ENCODE measurements around the gene LARGE2. TPM values are rescaled to one million over a fixed set of nuclear protein-coding genes. Genes with fewer than 3 reads are reported as not detected.

LARGE2 gene
- total and polyA plus RNA-seq, 2 experiments from 2014 or later, result not detected

DNA sequence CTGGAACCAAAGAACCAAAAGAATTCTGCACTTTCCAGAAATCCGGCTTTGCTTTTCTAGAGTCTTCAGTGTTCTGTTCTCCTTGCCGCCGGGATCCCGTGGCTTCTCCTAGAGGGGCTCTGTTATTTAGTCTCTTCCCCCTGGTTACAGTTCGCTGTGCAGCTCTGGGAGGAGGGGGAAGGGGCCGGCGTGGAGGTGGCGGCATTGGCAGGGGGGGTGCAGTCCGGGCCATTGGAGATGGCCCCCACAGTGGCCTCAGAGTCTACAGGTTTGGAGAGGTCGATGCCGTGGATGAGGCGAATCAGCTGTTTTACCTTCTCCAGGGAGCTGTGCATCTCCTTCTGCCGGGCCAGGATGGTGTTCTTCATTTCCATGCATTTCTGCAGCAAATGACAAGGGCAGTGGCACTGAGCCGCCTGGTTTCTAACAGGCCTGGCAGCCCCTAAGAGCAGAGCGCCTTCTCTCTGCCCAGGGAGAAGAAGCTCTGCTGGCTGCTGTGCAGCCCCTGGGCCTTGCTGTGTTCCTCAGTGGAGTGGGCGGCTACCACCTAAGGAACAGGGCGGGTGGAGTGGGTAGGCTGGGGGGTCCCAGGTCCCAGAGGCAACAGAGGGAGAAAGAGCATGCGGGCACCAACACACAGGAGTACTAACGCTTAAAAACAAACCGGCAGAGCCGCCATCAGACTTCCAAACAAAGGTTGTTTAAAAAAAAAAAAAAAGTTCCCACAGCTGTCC is 11.6 kb downstream of the LARGE2 start:
- WGBS, 2 experiments (ENCODE audit: low coverage in 1 of 2, low lambda C conversion rate in 2 of 2, missing lambda C conversion rate in 2 of 2), result 93 to 94% methylated on average over 20 to 21 of the region's 21 CpGs
- in situ Hi-C loops (cut with MboI), result no loop called here
- Histone ChIP-seq H3K4me1 (ENCODE audit: insufficient read depth) (no peaks in the 10 kb centered on the region), H3K4me2 (ENCODE audit: unreplicated experiment) (no peak overlapping the region), H3K27me3 (replicated peaks; ENCODE audit: insufficient read depth) (no peaks in the 10 kb centered on the region), H3K79me2 (ENCODE audit: insufficient read depth) (no peaks in the 10 kb centered on the region), H3K4me3 (no peak overlapping the region), H3K9ac (no peak overlapping the region), H3K9me3 (ENCODE audit: low read depth) (no peaks in the 10 kb centered on the region), H3K9me2 (ENCODE audit: insufficient read depth) (no peaks in the 10 kb centered on the region), H2AFZ (no peak overlapping the region), H3F3A (ENCODE audit: insufficient read depth) (no peaks in the 10 kb centered on the region), H3K27ac (no peak overlapping the region), H4K20me1 (ENCODE audit: insufficient read depth) (no peaks in the 10 kb centered on the region), H3K36me3 (ENCODE audit: low read depth) (peaks cover 20% of the 10 kb centered on the region)
- TF ChIP-seq EZH2phosphoT487 (IDR thresholded peaks at IDR 0.05; ENCODE audit: insufficient read depth, low read depth) (no peak), EZH2 (IDR thresholded peaks at IDR 0.05; ENCODE audit: insufficient read depth, poor library complexity, severe bottlenecking) (no peak)
- DNase-seq, result no peak

DNA sequence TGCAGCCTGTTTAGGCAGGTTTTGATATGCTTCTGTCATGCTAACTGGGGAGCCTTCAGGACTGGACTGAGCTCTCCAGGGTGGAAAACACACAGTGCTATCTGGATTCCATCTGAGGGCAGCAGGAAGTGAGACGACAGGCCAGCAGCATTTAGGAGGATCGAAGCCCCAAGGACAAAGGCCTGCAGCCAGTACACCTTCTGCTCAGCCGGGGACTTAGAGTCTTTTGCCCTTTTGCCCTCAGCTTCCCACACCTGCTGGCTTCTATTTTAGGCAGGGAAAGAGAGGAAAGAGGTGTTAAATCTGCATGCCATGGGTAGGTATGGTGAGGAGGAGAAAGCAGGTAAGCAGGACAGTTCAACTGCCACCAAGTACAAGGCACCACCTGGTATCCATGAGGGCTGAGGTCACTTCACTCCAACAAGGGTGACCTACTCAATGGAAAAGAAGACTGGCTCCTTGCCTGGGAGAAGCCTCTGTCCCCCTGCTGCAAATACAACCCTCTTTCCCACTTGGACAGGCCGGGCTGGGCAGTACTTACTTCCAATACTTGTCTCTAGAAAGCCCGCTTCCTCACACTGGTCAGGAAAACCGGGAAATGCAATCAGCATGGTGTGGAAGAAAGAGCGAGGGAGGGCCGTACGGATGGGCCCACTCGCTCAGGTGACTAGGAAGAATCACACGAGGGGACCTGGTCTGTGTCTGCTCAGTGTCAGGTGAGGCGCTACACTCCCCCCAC is 12.3 kb downstream of the LARGE2 start:
- 82% methylated on average over 12 of the region's 12 CpGs for WGBS, 2 experiments (ENCODE audit: low coverage in 1 of 2, low lambda C conversion rate in 2 of 2, missing lambda C conversion rate in 2 of 2)

DNA sequence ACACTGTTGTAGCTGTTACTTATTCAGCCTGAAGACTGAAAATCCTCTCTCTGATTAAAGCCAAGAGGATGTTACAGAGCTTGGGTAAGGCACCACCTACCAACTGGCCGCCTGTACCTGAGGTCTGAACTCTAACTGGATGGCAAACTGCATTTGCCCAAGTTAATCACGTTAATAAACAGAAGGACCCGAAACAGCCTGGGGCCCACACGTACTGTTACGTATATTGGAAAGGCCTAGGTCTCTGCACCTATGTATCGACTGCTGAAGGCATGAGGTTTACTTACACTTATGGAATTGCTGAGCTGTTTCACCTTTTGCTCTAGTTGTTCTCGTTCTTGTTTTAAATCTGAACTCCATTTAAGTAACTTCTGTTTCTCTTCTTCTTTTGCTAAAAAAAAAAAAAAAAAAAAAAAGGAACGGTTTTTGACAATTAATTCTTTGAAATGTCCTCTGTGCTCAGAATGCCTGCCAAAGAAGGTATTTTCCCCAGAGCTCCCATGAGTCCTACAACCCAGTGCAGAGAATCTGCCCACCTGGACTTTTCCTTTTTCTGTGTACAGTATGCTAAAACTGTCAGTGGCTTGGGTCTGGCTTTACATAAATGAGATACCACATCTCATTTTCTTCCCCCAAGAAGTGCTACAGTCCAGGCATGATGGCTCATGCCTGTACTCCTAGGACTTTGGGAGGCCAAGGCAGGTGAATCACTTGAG is 13.1 kb downstream of the LARGE2 start:
- Histone ChIP-seq H3K36me3 (ENCODE audit: low read depth) (peaks cover 20% of the 10 kb centered on the region), H3K4me3 (no peak overlapping the region), H3K9me3 (ENCODE audit: low read depth) (no peaks in the 10 kb centered on the region), H3K79me2 (ENCODE audit: insufficient read depth) (no peaks in the 10 kb centered on the region), H2AFZ (no peak overlapping the region), H3K4me1 (ENCODE audit: insufficient read depth) (no peaks in the 10 kb centered on the region), H3F3A (ENCODE audit: insufficient read depth) (no peaks in the 10 kb centered on the region), H4K20me1 (ENCODE audit: insufficient read depth) (no peaks in the 10 kb centered on the region), H3K9me2 (ENCODE audit: insufficient read depth) (no peaks in the 10 kb centered on the region), H3K27ac (no peak overlapping the region), H3K4me2 (ENCODE audit: unreplicated experiment) (no peak overlapping the region), H3K9ac (no peak overlapping the region), H3K27me3 (replicated peaks; ENCODE audit: insufficient read depth) (no peaks in the 10 kb centered on the region)
- DNase-seq, result no peak
- in situ Hi-C loops (cut with MboI), result no loop called here
- TF ChIP-seq EZH2 (IDR thresholded peaks at IDR 0.05; ENCODE audit: insufficient read depth, poor library complexity, severe bottlenecking) (no peak), EZH2phosphoT487 (IDR thresholded peaks at IDR 0.05; ENCODE audit: insufficient read depth, low read depth) (no peak)
- 96 to 97% methylated on average over 8 of the region's 8 CpGs for WGBS, 2 experiments (ENCODE audit: low coverage in 1 of 2, low lambda C conversion rate in 2 of 2, missing lambda C conversion rate in 2 of 2)

More for the DNA sequence above, 12.3 kb downstream of the LARGE2 start:
- no peak overlapping the region for H3K9ac ChIP-seq
- H2AFZ ChIP-seq, result no peak overlapping the region
- H3K79me2 ChIP-seq (ENCODE audit: insufficient read depth), result no peaks in the 10 kb centered on the region
- DNase-seq, result no peak
- H3F3A ChIP-seq (ENCODE audit: insufficient read depth), result no peaks in the 10 kb centered on the region
- peaks cover 20% of the 10 kb centered on the region for H3K36me3 ChIP-seq (ENCODE audit: low read depth)
- no peak for TF ChIP-seq EZH2phosphoT487 (IDR thresholded peaks at IDR 0.05; ENCODE audit: insufficient read depth, low read depth)
- no peak for TF ChIP-seq EZH2 (IDR thresholded peaks at IDR 0.05; ENCODE audit: insufficient read depth, poor library complexity, severe bottlenecking)
- no peaks in the 10 kb centered on the region for H3K9me2 ChIP-seq (ENCODE audit: insufficient read depth)
- H3K27ac ChIP-seq, result no peak overlapping the region
- H4K20me1 ChIP-seq (ENCODE audit: insufficient read depth), result no peaks in the 10 kb centered on the region
- no peaks in the 10 kb centered on the region for H3K4me1 ChIP-seq (ENCODE audit: insufficient read depth)
- no peaks in the 10 kb centered on the region for H3K27me3 ChIP-seq (replicated peaks; ENCODE audit: insufficient read depth)
- in situ Hi-C loops (cut with MboI), result no loop called here
- no peak overlapping the region for H3K4me3 ChIP-seq
- H3K4me2 ChIP-seq (ENCODE audit: unreplicated experiment), result no peak overlapping the region
- H3K9me3 ChIP-seq (ENCODE audit: low read depth), result no peaks in the 10 kb centered on the region

DNA sequence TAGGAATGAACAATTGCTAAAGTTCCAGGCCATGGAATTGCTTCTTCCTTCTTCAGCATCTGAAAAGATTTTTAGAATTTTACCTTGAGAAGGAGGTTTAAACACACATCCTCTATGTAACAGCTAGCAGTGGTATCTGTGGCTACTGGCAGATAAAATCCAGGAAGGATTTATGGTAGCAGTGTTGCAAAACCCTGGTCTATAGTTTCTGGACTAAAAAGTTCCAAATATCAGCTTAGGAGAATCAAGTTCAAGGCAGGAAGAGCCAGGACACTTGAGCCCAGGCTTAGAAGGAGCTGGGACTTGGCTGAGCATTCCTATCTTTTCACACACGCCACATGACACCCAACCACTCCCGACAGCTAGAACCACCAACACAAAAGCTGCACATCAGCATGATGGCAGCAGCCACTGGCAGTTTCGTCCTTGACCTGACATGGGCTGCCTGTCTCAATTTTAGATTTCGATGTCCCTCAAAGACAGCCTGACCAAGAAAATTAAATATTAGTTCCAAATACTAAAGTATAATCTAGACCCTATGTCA is 14.1 kb downstream of the LARGE2 start:
- Histone ChIP-seq H3K4me1 (ENCODE audit: insufficient read depth) (no peaks in the 10 kb centered on the region), H3K79me2 (ENCODE audit: insufficient read depth) (no peaks in the 10 kb centered on the region), H3K36me3 (ENCODE audit: low read depth) (peaks cover 20% of the 10 kb centered on the region), H2AFZ (no peak overlapping the region), H4K20me1 (ENCODE audit: insufficient read depth) (no peaks in the 10 kb centered on the region), H3K4me3 (no peak overlapping the region), H3F3A (ENCODE audit: insufficient read depth) (no peaks in the 10 kb centered on the region), H3K27me3 (replicated peaks; ENCODE audit: insufficient read depth) (no peaks in the 10 kb centered on the region), H3K27ac (no peak overlapping the region), H3K9ac (no peak overlapping the region), H3K9me3 (ENCODE audit: low read depth) (no peaks in the 10 kb centered on the region), H3K4me2 (ENCODE audit: unreplicated experiment) (no peak overlapping the region), H3K9me2 (ENCODE audit: insufficient read depth) (no peaks in the 10 kb centered on the region)
- TF ChIP-seq EZH2 (IDR thresholded peaks at IDR 0.05; ENCODE audit: insufficient read depth, poor library complexity, severe bottlenecking) (no peak), EZH2phosphoT487 (IDR thresholded peaks at IDR 0.05; ENCODE audit: insufficient read depth, low read depth) (no peak)
- in situ Hi-C loops (cut with MboI), result no loop called here
- 78 to 91% methylated on average over 4 of the region's 4 CpGs for WGBS, 2 experiments (ENCODE audit: low coverage in 1 of 2, low lambda C conversion rate in 2 of 2, missing lambda C conversion rate in 2 of 2)
- DNase-seq, result no peak

Data from GM23248 (cell line).